Heart left ventricle (tissue), 13 donors: ENCODE measurements around the gene MRPL37.

Experiments used
- POLR2A ChIP-seq, 2 donors: fragments of 450-650 bp; IDR thresholded peaks; one replicate each; pipeline ENCODE4 v1.6.1; 2017; ENCODE audit warnings: antibody characterized with exemption in 2 of 2, mild to moderate bottlenecking in 2 of 2, moderate library complexity in 2 of 2
- TF ChIP-seq, protein P1 (sequence below), 12 donors: fragments of 200-600 bp; sonication (generic) in 4 of 12; IDR thresholded peaks; one replicate each; pipeline versions ENCODE4 v1.5.0 to v1.8.0; 2018 to 2022; ENCODE audit warnings: antibody characterized with exemption in 12 of 12, mild to moderate bottlenecking in 5 of 12
- donor health status: ischemic (EF 13 %, LVEDD 7.1; RV severe dilation, severe dysfunction).
- donor health status: DM: no; HTN: yes; CAD: no.
- donor health status: DM: no; HTN: no; CAD: no.
- donor health status: ischemic (EF 25% LVEDD 6.9; RV normal size, moderate dysfunction).
- donor health status: ischemic (EF 25% LVEDD 5.7; RV mildly dilated, moderate dysfunction).
- donor health status: ischemic (EF 35%, LVEDD 5.7; RV mildly dilated, moderate dysfunction).
- donor health status: nonischemic (EF 11% LVEDD 7.7; RV severe dilation, severe dysfunction).
- donor health status: DM: yes; HTN: yes; CAD: no.
- donor health status: PGD.
- donor health status: ischemic (EF 29% LVEDD 5.4; RV normal size, mild dysfunction).
- donor health status: nonischemic (EF 23%, LVEDD 6.1; RV moderate dilation, normal function).

DNA sequence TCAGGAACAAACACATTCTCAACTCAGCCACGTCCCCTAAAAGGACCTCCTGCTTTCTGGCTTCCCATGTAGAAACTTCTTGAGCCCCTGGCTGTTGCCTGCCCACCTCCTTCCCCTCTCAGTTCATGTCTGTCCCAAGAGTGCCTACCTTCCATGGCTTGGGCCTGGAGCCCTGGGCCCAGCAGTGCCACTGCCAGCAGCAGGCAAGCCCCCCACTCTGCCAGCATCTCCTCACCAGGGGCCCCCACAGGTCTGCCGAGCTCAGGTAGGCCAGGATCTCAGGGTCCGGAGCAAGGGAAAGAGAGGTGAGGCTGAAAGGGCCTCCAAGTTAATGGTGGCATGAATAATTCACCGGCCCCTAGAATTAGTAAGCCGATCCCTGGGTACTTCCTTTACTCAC, 47.3 kb upstream of the MRPL37 start, which contains the start of gene CDCP2:
- TF ChIP-seq, protein P1, sequence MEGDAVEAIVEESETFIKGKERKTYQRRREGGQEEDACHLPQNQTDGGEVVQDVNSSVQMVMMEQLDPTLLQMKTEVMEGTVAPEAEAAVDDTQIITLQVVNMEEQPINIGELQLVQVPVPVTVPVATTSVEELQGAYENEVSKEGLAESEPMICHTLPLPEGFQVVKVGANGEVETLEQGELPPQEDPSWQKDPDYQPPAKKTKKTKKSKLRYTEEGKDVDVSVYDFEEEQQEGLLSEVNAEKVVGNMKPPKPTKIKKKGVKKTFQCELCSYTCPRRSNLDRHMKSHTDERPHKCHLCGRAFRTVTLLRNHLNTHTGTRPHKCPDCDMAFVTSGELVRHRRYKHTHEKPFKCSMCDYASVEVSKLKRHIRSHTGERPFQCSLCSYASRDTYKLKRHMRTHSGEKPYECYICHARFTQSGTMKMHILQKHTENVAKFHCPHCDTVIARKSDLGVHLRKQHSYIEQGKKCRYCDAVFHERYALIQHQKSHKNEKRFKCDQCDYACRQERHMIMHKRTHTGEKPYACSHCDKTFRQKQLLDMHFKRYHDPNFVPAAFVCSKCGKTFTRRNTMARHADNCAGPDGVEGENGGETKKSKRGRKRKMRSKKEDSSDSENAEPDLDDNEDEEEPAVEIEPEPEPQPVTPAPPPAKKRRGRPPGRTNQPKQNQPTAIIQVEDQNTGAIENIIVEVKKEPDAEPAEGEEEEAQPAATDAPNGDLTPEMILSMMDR (IDR thresholded peaks at IDR 0.05) = no peak
- TF ChIP-seq POLR2A (IDR thresholded peaks at IDR 0.05) = no peak
